Measurements from ENCODE around the gene COL1A1. TPM values are rescaled to one million over a fixed set of nuclear protein-coding genes. Genes with fewer than 3 reads are reported as not detected.

COL1A1 gene
- total RNA-seq, 1 experiment from 2014 or later = 239 TPM

DNA sequence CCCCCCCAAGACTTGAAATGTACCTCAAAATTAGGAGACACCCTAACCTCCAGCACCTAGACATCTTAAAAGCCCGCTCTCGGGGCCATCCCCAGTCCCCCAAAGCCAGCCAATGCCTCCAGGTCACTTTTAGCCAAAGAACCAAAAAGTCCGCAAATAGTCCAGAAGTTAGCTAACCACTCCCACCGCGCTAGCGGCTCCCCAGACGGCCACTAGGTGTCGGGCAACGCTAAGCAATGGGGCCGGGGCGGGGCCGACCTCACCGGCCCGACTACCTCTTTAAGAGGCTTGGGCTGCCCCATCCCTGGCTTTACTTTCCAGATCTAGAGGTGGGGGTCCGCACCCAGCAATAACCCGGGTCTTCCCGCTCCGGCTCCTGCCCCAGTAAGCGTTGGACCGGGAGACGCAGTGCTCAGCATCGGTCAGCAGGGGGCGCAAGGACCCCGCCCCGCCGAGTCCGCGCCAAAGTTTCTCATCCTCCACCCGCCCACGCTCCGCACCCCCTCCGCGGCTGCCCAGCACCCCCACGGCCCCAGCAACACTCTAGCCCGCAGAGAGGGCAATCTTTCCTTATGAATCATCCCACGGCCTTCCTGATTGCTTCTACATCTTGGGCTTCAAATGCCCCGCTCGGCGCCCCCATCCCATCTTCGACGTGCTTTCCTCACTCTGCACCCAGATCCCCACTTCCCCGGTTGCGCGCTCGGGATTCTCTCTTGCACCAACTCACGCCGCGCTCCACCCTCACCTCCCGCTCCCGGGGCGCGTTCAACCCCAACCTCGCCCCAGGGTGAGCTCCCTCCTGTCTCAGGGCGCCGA lies 765 bp downstream of the COL1A1 start:
- peak; percentile 91 for DNase-seq (ENCODE audit: low read depth)

GRCh38 chr17:50199803-50200456 lies 1.5 kb downstream of the COL1A1 start:
- peak; percentile 95 for DNase-seq (ENCODE audit: low read depth)

DNA sequence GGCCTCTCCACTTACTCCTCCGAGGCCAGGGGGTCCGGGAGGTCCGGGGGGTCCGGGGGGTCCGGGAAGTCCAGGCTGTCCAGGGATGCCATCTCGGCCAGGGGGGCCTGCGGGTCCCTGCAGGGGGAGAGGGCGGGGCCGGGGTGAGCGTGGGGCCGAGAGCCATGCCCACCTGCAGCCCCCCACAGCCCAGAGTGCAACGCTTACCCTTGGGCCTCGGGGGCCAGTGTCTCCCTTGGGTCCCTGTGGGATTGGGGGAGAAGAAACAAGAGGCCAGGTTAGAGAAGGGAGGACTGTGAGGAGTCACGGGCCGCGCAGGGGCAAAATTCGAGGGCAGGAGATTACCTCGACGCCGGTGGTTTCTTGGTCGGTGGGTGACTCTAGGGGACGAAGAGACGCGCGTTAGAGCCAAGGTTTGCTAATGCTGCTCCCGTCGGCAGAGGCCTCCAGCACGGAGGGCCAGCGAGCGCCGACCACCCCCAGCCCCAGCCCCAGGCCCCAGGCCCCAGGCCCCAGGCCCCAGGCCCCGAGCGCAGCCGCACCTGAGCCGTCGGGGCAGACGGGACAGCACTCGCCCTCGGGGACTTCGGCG lies 2.1 kb downstream of the COL1A1 start:
- DNase-seq (ENCODE audit: low read depth) = no peak

GRCh38 chr17:50198026-50198669 lies 3.3 kb downstream of the COL1A1 start:
- peak; percentile 61 for DNase-seq (ENCODE audit: low read depth)

GRCh38 chr17:50196826-50197225 lies 4.6 kb downstream of the COL1A1 start:
- DNase-seq (ENCODE audit: low read depth) = peak; percentile 85

DNA sequence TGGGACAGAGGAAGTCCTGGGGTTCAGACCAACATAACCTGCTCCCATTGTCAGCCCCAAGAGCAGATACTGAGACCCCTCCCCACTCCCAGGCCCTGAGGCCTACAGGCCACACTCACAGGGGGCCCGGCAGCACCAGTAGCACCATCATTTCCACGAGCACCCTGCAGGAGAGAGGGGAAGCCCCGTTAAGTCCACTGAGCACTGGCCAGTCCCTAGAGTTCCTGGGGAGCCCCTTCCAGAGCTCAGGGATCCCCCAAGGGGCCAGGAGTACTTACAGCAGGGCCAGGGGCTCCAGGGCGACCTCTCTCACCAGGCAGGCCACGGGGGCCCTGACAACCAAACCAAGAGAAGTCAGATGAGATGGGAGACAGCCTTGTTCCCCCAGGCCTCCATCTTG lies 5.4 kb downstream of the COL1A1 start:
- DNase-seq (ENCODE audit: low read depth) = no peak

DNA sequence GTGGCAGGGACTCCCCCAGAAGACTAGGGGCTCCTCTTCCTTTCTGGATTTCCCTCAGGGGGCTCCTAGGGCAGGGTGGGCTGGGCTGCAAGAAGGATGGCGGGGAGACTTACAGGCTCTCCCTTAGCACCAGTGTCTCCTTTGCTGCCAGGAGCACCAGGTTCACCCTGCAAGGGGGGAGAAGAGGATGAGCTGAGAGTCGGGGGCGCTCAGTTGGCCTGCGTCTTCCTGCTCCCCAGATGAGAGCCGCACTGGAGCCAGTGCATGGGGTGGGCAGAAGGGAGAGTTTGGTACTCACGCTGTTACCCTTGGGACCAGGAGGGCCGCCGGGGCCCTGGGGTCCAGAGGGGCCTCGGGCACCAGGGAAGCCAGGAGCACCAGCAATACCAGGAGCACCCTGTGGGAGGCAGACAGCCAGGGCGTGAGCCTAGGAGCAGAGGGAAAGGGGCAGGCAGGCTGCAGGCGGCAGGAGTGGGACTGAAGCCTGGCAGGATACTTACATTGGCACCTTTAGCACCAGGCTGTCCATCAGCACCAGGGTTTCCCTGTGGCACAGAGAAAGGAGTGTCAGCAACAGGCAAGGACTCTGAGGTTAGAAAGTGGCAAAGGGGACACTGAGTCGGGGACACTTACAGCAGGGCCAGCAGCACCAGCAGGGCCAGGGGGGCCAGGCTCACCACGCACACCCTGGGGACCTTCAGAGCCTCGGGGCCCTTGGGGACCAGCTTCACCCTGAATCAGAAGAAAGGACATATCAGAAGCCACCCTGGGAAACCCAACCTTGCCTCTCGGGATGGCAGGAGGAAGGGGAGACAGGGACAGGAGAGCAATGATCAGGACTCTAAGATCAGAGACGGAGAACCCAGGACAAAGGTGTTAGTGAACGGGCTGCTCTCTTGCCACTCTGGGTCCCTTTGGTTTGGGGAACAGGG lies 6.2 kb downstream of the COL1A1 start:
- no peak for DNase-seq (ENCODE audit: low read depth)

DNA sequence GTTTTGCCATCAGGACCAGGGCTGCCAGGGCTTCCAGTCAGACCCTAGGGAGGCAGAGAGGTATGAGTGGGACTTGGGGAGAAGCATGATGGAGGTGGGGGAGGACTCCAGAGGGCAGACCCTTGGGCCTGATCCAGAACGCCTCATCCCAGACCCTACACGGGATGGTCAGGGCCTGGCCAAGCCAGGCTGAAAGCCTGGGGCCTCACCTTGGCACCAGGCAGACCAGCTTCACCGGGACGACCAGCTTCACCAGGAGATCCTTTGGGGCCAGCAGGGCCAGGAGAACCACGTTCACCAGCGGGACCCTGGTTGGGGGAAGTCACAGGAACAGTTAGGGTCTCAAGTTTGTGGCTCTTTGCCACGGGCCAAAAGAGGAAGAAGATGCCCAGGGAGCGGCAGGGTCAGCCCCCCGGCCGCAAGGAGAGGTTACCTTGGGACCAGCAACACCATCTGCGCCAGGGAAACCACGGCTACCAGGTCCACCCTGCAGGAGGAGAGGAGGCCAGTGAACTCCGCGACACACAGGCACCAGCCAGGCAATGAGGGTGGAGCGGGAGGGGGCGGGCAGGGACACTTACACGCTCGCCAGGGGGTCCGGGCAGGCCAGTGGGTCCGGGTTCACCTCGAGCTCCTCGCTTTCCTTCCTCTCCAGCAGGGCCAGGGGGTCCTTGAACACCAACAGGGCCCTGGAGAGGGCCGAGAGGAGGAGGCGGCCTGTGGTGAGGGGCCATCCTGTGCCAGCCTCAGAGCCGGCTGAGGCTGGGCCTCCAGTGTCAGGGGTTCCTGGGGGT lies 7.1 kb downstream of the COL1A1 start:
- no peak for DNase-seq (ENCODE audit: low read depth)

DNA sequence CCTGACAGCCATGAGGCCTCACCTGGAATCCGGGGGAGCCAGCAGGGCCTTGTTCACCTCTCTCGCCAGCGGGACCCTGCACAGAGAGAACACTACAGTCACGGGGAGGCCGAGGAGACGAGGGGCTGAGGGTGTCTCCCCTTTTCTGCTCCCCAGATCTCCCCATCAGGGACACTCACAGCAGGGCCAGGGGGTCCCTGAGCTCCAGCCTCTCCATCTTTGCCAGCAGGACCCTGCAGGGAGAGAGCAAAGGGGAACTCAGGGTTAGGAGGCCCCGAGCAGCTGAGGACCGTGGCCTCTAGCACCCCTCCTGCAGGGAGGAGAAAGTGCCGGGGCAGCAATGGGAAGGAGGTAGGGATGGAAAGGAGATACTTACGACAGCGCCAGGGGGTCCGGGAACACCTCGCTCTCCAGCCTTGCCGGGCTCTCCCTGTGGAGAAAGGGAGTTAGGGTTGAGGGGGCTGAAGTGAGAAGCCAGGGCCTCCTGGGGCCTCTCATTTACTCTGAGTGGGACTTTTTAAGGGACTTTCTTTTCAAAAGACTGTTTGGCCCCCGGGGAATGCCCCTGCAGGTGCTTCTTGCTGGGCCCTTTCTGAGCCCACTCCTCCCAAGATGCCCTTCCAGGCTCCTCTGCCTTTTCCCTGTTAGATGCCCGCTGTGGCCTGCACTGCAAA lies 8.7 kb downstream of the COL1A1 start:
- DNase-seq (ENCODE audit: low read depth) = no peak

GRCh38 chr17:50192144-50192617 lies 9.2 kb downstream of the COL1A1 start:
- DNase-seq (ENCODE audit: low read depth) = no peak

DNA sequence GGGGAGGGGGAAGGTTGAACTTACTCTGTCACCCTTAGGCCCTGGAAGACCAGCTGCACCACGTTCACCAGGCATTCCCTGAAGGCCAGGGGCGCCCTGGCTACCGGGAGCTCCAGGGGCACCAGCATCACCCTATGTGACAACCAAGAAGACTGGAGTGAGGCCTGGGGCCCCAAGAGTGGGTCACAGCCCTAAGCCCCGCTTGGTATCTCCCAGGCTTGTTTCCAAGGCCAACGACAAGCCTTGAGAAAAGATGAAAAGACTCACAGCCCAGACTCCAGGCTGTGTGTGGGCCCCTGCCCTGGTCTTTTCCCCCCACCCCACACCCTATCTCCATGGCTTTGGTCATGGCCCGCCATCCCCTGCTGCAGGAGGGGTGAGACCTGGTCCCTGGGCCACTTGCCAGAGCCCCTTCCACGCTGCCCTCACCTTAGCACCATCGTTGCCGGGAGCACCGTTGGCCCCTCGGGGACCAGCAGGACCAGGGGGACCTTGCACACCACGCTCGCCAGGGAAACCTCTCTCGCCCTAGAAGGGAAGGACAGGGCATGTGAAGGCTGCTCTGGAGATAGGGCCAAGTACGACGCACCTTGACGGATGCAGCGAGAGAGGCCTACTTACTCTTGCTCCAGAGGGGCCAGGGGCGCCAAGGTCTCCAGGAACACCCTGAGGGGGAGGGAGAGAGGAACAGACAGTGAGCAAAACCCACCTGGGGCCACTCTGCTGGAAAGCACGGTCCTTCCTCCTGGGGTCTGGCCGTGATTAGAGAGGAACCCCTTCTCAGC lies 9.9 kb downstream of the COL1A1 start:
- no peak for DNase-seq (ENCODE audit: low read depth)

GRCh38 chr17:50190603-50191358 lies 10.7 kb downstream of the COL1A1 start:
- DNase-seq (ENCODE audit: low read depth) = no peak

- DNase-seq (ENCODE audit: low read depth) = no peak
Measured at GRCh38 chr17:50190293-50190602, 11.2 kb downstream of the COL1A1 start.

DNA sequence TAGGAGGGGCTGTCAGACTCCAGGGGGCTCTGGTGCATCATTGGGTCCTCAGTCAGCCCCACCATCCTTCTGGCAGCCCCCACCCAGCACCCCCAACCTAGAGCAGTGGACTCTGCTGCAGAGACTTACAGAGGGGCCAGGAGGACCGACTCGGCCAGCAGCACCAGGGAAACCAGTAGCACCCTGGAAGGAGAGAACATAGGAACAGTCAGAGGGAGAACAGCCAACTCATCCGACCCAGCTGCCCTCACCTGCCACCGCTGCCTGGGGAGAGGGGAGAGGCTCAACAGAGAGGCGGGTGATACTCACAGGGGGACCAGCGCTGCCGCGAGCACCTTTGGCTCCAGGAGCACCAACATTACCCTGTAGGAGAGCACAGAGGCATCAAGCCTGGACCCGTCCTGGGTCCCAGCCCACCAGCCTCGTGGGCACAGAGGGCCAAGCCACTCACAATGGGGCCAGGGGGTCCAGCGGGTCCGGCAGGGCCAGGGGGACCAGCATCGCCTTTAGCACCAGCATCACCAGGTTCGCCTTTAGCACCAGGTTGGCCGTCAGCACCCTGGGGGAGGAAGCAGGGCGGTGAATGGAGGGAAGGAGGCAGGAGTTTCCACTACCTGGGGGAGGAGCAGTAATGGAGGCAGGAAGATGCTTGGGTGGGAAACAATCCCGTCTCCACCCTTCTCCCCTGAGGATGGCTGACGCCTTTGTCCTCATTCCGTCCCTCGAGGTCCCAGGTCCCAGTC lies 11.7 kb downstream of the COL1A1 start:
- DNase-seq (ENCODE audit: low read depth) = no peak

GRCh38 chr17:50188921-50189549 lies 12.4 kb downstream of the COL1A1 start:
- DNase-seq (ENCODE audit: low read depth) = no peak

DNA sequence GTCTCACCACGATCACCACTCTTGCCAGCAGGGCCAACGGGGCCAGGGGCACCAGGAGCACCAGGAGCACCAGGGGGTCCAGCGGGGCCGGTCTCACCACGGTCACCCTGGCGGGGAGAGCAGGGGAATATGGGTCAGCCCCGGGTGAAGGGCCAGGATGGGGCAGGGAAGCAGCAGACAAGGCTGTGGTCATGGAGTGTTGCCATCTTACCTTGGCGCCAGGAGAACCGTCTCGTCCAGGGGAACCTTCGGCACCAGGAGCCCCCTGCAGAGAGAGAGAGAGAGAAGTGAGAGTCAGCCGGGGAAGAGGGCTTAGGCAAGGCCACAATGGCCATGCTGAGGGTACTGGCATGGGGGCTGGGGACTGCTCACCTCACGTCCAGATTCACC lies 12.9 kb downstream of the COL1A1 start:
- DNase-seq (ENCODE audit: low read depth) = no peak

Data from RPMI7951 (cell line).